Naive thymus-derived CD4-positive, alpha-beta T cell (primary cell): ENCODE data around the gene CDK17. TPM values are rescaled to one million over a fixed set of nuclear protein-coding genes. Genes with fewer than 3 reads are reported as not detected.
"Not testable (repeated sequence)": the region's sequence is repeated elsewhere in the genome, so short reads cannot be mapped to it uniquely, and the experiment has no call there.

Source experiments
- ATAC-seq: fragments of 150-1000 bp; cut with Tn5 transposase; 2 replicates; pipeline ENCODE4 v1.10.0; 2021; ENCODE audit warnings: mild to moderate bottlenecking, moderate library complexity
- CTCF ChIA-PET: fragments of 350-600 bp; sonication (Branson Sonifier 250); formaldehyde crosslinking; loops from one replicate; lab custom pipeline; 2021; ENCODE audit warnings: antibody characterized with exemption; lab: Charles Lee
- POLR2A ChIA-PET: fragments of 350-600 bp; sonication (Branson Sonifier 250); formaldehyde crosslinking; loops from one replicate; lab custom pipeline; 2021; ENCODE audit warnings: antibody characterized with exemption, inconsistent platforms; lab: Charles Lee
- DNase-seq, 9 donors: peaks; one replicate each; pipeline versions ENCODE4 v3.0.0 to v3.0.0-alpha.2; 2020 to 2022; ENCODE audit warnings: mixed read lengths in 1 of 9
- H3K27ac ChIP-seq: one replicate; pipeline ENCODE4 v1.7.0; 2013; ENCODE audit warnings: mild to moderate bottlenecking, low read depth, low read length, moderate library complexity
- H3K27me3 ChIP-seq, 2 donors: one replicate each; pipeline ENCODE4 v1.7.0; 2013; ENCODE audit warnings: low read length in 2 of 2, mild to moderate bottlenecking in 2 of 2, moderate library complexity in 2 of 2; ENCODE audit not compliant: control insufficient read depth in 2 of 2, insufficient read depth in 2 of 2
- H3K36me3 ChIP-seq, 3 experiments: 1 replicate in 2 of 3; 2 replicates in 1 of 3; pipeline ENCODE4 v1.7.0; 2013; ENCODE audit warnings: low read length in 3 of 3, mild to moderate bottlenecking in 3 of 3, moderate library complexity in 1 of 3; ENCODE audit not compliant: insufficient read depth in 3 of 3, control insufficient read depth in 2 of 3
- H3K4me1 ChIP-seq, 2 donors: one replicate each; pipeline ENCODE4 v1.7.0; 2013; ENCODE audit warnings: low read length in 2 of 2, mild to moderate bottlenecking in 2 of 2, moderate library complexity in 1 of 2; ENCODE audit not compliant: control insufficient read depth in 2 of 2, insufficient read depth in 2 of 2
- H3K4me3 ChIP-seq: 2 replicates; pipeline ENCODE4 v1.7.0; 2013; ENCODE audit warnings: mild to moderate bottlenecking, low read length
- H3K9me3 ChIP-seq, 3 experiments: 1 replicate in 2 of 3; 2 replicates in 1 of 3; pipeline ENCODE4 v1.7.0; 2013; ENCODE audit warnings: low read length in 3 of 3; ENCODE audit not compliant: control insufficient read depth in 2 of 3
- H3K27ac Mint-ChIP-seq, 9 donors: one replicate each; pipeline ENCODE4 v1.8.0; 2020 to 2022; ENCODE audit warnings: mixed read lengths in 9 of 9, mild to moderate bottlenecking in 8 of 9, moderate library complexity in 5 of 9, inconsistent platforms in 2 of 9
- H3K27me3 Mint-ChIP-seq, 5 donors: one replicate each; pipeline ENCODE4 v1.8.0; 2021 to 2022; ENCODE audit warnings: mixed read lengths in 5 of 5, mild to moderate bottlenecking in 1 of 5
- H3K36me3 Mint-ChIP-seq, 5 donors: one replicate each; pipeline ENCODE4 v1.8.0; 2020 to 2022; ENCODE audit warnings: mixed read lengths in 5 of 5, mild to moderate bottlenecking in 3 of 5, inconsistent platforms in 1 of 5
- H3K4me1 Mint-ChIP-seq, 7 donors: one replicate each; pipeline ENCODE4 v1.8.0; 2020 to 2022; ENCODE audit warnings: mixed read lengths in 7 of 7, mild to moderate bottlenecking in 3 of 7, inconsistent platforms in 1 of 7
- H3K4me3 Mint-ChIP-seq, 10 donors: one replicate each; pipeline ENCODE4 v1.8.0; 2020 to 2022; ENCODE audit warnings: mild to moderate bottlenecking in 10 of 10, mixed read lengths in 10 of 10, moderate library complexity in 6 of 10, inconsistent platforms in 2 of 10
- H3K9me3 Mint-ChIP-seq, 11 donors: one replicate each; pipeline ENCODE4 v1.8.0; 2020 to 2022; ENCODE audit warnings: mixed read lengths in 11 of 11, mild to moderate bottlenecking in 4 of 11, inconsistent platforms in 1 of 11, moderate library complexity in 1 of 11
- intact Hi-C, 2 donors: fragments of 100-400 bp; cut with micrococcal nuclease; formaldehyde crosslinking; loops; one replicate each; pipeline ENCODE4 v1.15.1; 2023
- polyA plus RNA-seq, 2 donors: library from polyadenylated mRNA; unstranded; fragments of 300-500 nt; fragmentation: Illumina TruSeq; gene quantifications; one replicate each; pipeline ENCODE4 v1.2.3, GENCODE V29; 2021
- total RNA-seq, 6 experiments: library from RNA in 5 of 6; stranded (reverse) in 5 of 6; gene quantifications; 1 replicate in 5 of 6; 2 replicates in 1 of 6; pipeline ENCODE4 v1.2.3 and lab custom pipeline; 2021 to 2026

CDK17 gene
- total and polyA plus RNA-seq, 7 experiments from 2014 or later, result 30.0 to 112 (median 67.0) TPM

DNA sequence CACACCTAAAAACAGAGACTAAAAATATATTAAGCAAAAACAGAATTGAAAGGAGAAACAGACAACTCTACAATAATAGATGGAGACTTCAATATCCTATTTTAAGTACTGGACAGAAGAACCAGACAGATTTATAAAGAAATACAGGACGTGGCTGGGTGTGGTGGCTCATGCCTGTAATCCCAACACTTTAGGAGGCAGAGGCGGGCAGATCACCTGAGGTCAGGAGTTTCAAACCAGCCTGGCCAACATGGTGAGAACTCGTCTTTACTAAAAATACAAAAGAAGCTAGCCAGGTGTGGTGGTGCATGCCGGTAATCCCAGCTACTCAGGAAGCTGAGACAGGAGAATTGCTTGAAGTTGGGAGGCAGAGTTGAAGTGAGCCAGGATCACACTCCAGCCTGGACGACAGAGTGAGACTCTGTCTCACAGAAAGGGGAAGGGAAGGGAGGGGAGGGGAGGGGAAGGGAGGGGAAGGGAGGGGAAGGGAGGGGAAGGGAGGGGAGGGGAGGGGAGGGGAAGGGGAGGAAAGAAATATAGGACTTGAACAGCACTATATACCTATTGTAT, 53.0 kb downstream of the CDK17 start:
- Mint-ChIP-seq H3K4me1 (peaks cover 54 to 83% (median 70%) of the 10 kb centered on the region in 7 donors), H3K27me3 (no peaks in the 10 kb centered on the region), H3K4me3 (peak overlapping the region; percentile 42 to 86 (median 78)), H3K27ac (peak overlapping the region; percentile 75 to 91 (median 83)), H3K9me3 (peaks cover 0 to 32% (median 16%) of the 10 kb centered on the region in 11 donors), H3K36me3 (peaks cover 14 to 33% (median 29%) of the 10 kb centered on the region in 5 donors)
- POLR2A ChIA-PET, result interaction anchor here (1.2 to 2.2 kb wide), 3 partner anchors 19 to 283 kb away, joined by 3 to 6 read pairs (median 3); no protein-coding TSS in a partner anchor
- DNase-seq, result no peak
- CTCF ChIA-PET, result interaction anchor here (0.6 to 1.5 kb wide), 2 partner anchors 14 to 17 kb away, joined by 3 read pairs; no protein-coding TSS in a partner anchor
- H3K4me1 ChIP-seq, result peaks cover 18 to 29% of the 10 kb centered on the region in 2 donors
- peak overlapping the region; percentile 28 for H3K27ac ChIP-seq
- H3K27me3 ChIP-seq, result no peaks in the 10 kb centered on the region
- peaks cover 0 to 4% (median 0%) of the 10 kb centered on the region in 3 experiments for H3K36me3 ChIP-seq
- intact Hi-C loops, result loop anchor here in 1 of 2 donors (1.0 kb wide), 2 partner anchors 13 to 169 kb away; no protein-coding TSS in a partner anchor
- no peak overlapping the region for H3K4me3 ChIP-seq
- ATAC-seq, result no peak
- H3K9me3 ChIP-seq, result peaks cover 0 to 21% (median 4%) of the 10 kb centered on the region in 3 experiments

DNA sequence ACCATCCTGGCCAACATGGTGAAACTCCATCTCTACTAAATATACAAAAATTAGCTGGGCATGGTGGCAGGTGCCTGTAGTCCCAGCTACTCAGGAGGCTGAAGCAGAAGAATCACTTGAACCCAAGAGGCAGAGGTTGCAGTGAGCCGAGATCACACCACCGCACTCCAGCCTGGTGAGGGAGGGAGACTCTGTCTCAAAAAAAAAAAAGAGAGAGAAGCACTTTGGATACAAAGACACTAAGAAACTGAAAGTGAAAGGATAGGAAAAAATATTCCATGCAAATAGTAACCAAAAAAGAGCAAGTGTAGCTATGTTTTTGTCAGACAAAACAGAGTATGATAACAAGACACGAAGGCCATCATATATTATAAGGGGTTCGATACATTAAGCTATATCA, 53.5 kb downstream of the CDK17 start:
- peak overlapping the region; percentile 75 to 91 (median 83) for H3K27ac Mint-ChIP-seq
- ChIA-PET POLR2A (interaction anchor here (0.6 to 2.2 kb wide), 2 partner anchors 19 to 32 kb away, joined by 3 to 6 read pairs; no protein-coding TSS in a partner anchor), CTCF (interaction anchor here (0.6 to 1.5 kb wide), 3 partner anchors 15 to 300 kb away, joined by 3 read pairs; no protein-coding TSS in a partner anchor)
- peaks cover 0 to 21% (median 4%) of the 10 kb centered on the region in 3 experiments for H3K9me3 ChIP-seq
- not testable (repeated sequence) for H3K27me3 ChIP-seq, H3K36me3 ChIP-seq, ATAC-seq, H3K4me3 ChIP-seq, H3K27me3 Mint-ChIP-seq
- H3K36me3 Mint-ChIP-seq, result peaks cover 14 to 33% (median 29%) of the 10 kb centered on the region in 5 donors
- intact Hi-C loops, result loop anchor here in 1 of 2 donors (1.0 kb wide), 2 partner anchors 14 to 170 kb away; no protein-coding TSS in a partner anchor
- peak overlapping the region; percentile 42 to 86 (median 78) for H3K4me3 Mint-ChIP-seq
- peak in 3 of 9 donors; percentile 17 to 29 (median 28) for DNase-seq
- H3K9me3 Mint-ChIP-seq, result peaks cover 0 to 32% (median 16%) of the 10 kb centered on the region in 11 donors
- H3K4me1 Mint-ChIP-seq, result peaks cover 49 to 78% (median 65%) of the 10 kb centered on the region in 7 donors
- H3K4me1 ChIP-seq, result peaks cover 15 to 24% of the 10 kb centered on the region in 2 donors
- H3K27ac ChIP-seq, result peak overlapping the region; percentile 28

DNA sequence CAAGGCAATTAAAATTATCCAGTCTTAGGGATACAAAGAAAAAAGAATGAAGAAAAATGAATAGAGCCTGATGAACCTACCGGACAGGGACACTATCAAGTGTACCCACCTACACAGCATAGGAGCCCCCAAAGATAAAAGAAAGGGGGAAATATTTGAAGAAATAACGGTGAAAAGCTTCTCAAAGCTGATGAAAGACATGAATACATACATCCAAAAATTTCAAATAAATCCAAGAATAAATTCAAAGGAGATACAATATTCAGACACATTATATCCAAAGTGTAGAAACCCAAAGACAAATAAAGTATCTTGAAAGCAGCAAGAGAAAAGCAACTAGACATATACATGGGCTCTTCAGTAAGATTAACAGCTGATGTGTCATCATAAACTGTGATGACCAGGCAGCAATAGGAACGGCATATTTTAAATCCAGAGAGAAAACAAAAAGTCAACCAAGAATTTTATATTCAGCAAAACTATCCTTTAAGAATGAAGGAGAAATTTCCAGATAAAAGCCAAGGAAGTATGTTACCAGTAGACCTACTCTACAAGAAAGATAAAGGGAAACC, 56.0 kb downstream of the CDK17 start:
- H3K4me3 ChIP-seq, result no peak overlapping the region
- H3K4me1 ChIP-seq, result peaks cover 10 to 15% of the 10 kb centered on the region in 2 donors
- Mint-ChIP-seq H3K9me3 (peaks cover 0 to 32% (median 16%) of the 10 kb centered on the region in 11 donors), H3K4me3 (peak overlapping the region in 3 of 10 donors; percentile 15 to 59 (median 26)), H3K27ac (peak overlapping the region in 5 of 9 donors; percentile 22 to 60 (median 44)), H3K36me3 (peaks cover 14 to 33% (median 30%) of the 10 kb centered on the region in 5 donors), H3K4me1 (peaks cover 37 to 72% (median 61%) of the 10 kb centered on the region in 7 donors), H3K27me3 (no peaks in the 10 kb centered on the region)
- H3K27ac ChIP-seq, result no peak overlapping the region
- ATAC-seq (no peak), DNase-seq (no peak)
- ChIA-PET CTCF (no interaction called here), POLR2A (interaction anchor here (0.5 to 1.0 kb wide), 5 partner anchors 9 to 54 kb away, joined by 3 to 5 read pairs (median 3); no protein-coding TSS in a partner anchor)
- peaks cover 0 to 4% (median 0%) of the 10 kb centered on the region in 3 experiments for H3K36me3 ChIP-seq
- peaks cover 0 to 21% (median 4%) of the 10 kb centered on the region in 3 experiments for H3K9me3 ChIP-seq
- no peaks in the 10 kb centered on the region for H3K27me3 ChIP-seq
- intact Hi-C loops, result no loop called here

DNA sequence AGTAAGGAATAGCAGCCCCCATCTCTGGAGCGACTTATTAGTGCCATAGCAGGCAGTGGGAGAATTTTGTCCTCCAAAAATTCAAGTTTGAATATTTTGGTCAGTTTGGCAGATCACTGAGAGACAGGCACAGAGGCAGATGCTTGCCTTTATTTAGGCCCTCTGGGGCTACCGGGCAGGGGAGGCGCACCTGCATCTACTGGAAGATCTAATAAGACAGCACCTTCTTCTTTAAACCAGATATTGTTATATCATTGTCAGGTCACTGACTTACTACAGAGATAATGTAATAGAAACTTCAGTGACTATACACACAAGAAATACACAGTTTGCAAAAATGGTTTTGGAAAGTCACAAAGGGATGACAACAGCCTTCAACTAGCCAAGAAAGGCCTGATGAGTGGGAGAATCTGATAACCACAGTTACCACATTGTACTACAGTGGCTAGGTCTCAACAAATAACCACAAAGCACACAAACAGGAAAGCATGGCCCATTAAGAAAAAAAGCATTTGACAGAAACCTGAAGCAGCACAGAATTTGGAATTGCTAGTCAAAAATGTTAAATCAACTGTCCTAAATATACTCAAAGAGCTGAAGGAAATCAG, 56.8 kb downstream of the CDK17 start:
- DNase-seq (no peak), ATAC-seq (peak; percentile 65)
- peaks cover 10 to 15% of the 10 kb centered on the region in 2 donors for H3K4me1 ChIP-seq
- ChIA-PET POLR2A (interaction anchor here (1.0 kb wide), 2 partner anchors 8 to 13 kb away, joined by 3 to 4 read pairs; no protein-coding TSS in a partner anchor), CTCF (interaction anchor here (0.8 kb wide), 1 partner anchor 18 kb away, joined by 3 read pairs; no protein-coding TSS in a partner anchor)
- H3K9me3 ChIP-seq, result peaks cover 0 to 21% (median 4%) of the 10 kb centered on the region in 3 experiments
- H3K4me3 ChIP-seq, result no peak overlapping the region
- intact Hi-C loops, result loop anchor here in 1 of 2 donors (2.0 kb wide), 2 partner anchors 15 to 55 kb away; no protein-coding TSS in a partner anchor
- Mint-ChIP-seq H3K9me3 (peaks cover 0 to 37% (median 19%) of the 10 kb centered on the region in 11 donors), H3K4me3 (peak overlapping the region in 7 of 10 donors; percentile 22 to 64 (median 61)), H3K27me3 (no peaks in the 10 kb centered on the region), H3K4me1 (peaks cover 37 to 70% (median 61%) of the 10 kb centered on the region in 7 donors), H3K27ac (peak overlapping the region in 5 of 9 donors; percentile 22 to 71 (median 48)), H3K36me3 (peaks cover 14 to 38% (median 35%) of the 10 kb centered on the region in 5 donors)
- no peaks in the 10 kb centered on the region for H3K27me3 ChIP-seq
- H3K27ac ChIP-seq, result no peak overlapping the region
- peaks cover 0 to 4% (median 0%) of the 10 kb centered on the region in 3 experiments for H3K36me3 ChIP-seq

DNA sequence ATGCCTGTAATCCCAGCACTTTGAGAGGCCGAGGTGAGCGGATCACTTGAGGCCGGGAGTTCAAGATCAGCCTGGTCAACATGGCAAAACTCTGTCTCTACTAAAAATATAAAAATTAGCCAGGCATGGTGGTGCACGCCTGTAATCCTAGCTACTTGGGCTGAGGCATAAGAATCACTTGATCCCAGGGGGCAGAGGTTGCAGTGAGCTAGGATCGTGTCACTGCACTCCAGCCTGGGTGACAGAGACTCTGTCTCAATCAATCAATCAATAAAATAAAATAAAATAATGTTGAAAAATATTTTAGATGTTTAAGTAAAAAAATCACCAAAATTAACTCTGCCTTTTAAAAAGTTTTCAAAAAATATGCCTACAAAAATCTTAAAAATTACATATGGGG, 60.6 kb downstream of the CDK17 start:
- not testable (repeated sequence) for DNase-seq, H3K27ac ChIP-seq, H3K4me3 Mint-ChIP-seq, ATAC-seq, H3K27me3 Mint-ChIP-seq, H3K36me3 ChIP-seq, H3K27me3 ChIP-seq, H3K4me3 ChIP-seq
- peaks cover 4 to 43% (median 23%) of the 10 kb centered on the region in 11 donors for H3K9me3 Mint-ChIP-seq
- peaks cover 26 to 50% (median 40%) of the 10 kb centered on the region in 5 donors for H3K36me3 Mint-ChIP-seq
- ChIA-PET CTCF (interaction anchor here (0.5 to 0.6 kb wide), 2 partner anchors 57 to 181 kb away, joined by 3 to 5 read pairs; no protein-coding TSS in a partner anchor), POLR2A (interaction anchor here (0.6 to 2.0 kb wide), 2 partner anchors 44 to 61 kb away, joined by 5 read pairs; partner anchors contain the start of gene CDK17)
- H3K27ac Mint-ChIP-seq, result peak overlapping the region in 1 of 9 donors; percentile 41
- peaks cover 12 to 21% of the 10 kb centered on the region in 2 donors for H3K4me1 ChIP-seq
- H3K4me1 Mint-ChIP-seq, result peaks cover 31 to 78% (median 71%) of the 10 kb centered on the region in 7 donors
- intact Hi-C loops, result loop anchor here (1.0 to 5.0 kb wide), 2 partner anchors 7 to 38 kb away; no protein-coding TSS in a partner anchor
- peaks cover 0 to 15% (median under 1%) of the 10 kb centered on the region in 3 experiments for H3K9me3 ChIP-seq
